ENCODE data around the gene LGALS13.
"Not testable (repeated sequence)": the region's sequence is repeated elsewhere in the genome, so short reads cannot be mapped to it uniquely, and the experiment has no call there.

The LGALS13 gene

DNA sequence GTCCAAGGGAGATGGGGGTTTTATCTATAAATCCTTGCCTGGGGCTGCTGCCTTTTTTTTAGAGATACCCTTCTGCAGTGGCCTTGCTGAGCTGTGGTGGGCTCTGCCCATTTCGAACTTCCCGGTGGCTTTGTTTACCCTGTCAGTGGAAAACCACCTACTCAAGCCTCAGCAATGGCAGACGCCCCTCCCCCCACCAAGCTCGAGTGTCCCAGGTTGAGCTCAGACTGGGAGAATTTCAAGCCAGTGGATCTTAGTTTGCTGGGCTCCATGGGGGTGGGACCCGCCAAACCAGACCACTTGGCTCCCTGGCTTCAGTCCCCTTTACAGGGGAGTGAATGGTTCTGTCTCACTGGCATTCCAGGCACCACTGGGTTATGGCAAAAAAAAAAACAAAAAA lies 21.6 kb downstream of the LGALS13 start:
- DNase-seq = no peak

DNA sequence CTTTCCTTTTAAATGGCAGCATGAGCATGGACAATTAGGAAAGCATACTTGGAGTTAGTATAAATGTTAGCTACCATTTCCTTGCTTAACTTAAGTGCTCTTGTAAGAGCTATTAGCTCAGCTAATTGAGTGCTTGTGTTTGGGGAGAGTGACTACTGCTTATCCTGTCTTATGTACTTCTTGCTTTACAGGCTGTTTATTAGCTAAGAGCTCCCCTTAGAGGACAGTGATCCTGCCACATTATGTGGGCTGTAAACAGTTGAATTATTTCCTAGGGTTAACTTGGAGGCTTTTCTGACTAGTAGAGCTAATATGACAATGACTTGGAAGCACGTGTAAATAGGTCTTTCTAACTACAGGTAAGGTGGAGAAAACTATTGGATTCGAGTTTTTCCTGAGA lies 25.3 kb downstream of the LGALS13 start:
- DNase-seq = not testable (repeated sequence)

DNA sequence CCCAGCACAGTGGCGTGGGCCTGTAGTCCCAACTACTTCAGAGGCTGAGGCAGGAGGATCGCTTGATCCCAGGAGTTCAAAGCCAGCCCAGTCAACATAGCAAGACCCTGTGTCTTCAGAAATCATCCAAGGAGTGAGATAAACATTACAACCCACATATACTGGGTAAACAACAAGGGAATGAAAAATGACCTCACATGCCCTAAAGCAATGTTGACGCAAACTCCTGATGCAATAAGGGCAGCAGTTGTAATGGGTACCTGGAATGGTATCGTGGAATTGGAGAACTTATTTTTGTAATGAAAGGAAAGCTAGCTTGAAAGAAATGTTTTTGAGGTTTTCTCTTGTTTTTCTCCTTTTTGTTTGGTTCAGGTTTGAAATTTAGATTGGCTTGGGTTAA lies 28.9 kb downstream of the LGALS13 start:
- no peak for DNase-seq

DNA sequence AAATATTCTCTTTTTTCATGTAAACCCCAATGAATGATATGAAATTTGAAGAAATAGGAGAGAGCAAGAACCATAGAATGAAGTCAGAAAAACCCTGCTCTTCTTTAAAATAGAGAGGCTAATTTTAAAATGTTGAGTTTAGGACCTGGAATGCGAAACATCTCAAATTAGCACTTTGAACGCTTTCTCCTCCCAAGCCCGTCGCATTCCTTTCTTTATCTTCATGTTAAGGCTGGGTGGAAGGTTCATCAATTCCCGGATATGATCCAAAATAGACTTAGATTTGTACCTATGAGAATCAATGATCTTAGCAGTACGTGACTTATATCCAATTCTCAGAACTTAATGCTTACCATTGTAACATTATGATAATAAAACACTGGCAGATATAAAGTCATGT lies 29.3 kb downstream of the LGALS13 start:
- no peak for DNase-seq

DNA sequence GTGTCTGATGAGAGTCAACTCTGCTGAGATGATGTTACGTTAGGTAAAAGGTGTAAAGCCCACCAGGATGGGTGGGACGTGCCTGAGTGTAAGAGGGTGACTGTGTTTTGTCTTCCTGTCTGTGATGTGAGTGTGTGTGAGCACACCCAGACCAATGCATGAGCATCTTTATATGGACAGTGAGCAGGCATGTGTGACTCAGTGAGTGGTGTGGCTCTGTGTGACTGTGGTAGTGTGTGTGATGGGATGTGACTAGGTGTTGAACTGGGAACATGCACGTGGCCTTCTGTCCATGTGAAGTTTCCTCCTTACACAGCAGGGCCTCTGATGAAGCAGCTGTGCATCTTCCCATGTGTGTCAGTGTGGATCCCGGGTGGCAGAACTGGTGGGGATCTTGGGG lies 35.6 kb downstream of the LGALS13 start:
- no peak for DNase-seq

DNA sequence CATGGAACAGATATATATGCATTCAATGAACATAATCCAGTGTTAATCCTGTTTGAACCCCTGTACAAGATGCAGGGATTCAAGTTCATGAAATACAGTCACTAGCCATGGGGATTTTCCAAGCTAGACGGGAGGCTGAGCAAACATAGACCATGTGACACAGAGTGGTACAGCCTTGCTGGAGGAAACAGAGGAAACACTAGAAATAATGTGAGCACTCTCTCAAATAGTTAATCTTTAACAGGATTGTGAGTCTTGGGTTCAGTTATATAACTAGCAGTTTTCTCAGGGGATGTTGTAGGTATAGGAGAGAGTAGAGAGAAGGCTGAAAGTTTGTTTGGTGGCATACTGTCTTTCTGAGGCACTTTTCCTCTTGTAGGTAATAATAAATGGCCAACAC lies 39.4 kb downstream of the LGALS13 start:
- no peak for DNase-seq

DNA sequence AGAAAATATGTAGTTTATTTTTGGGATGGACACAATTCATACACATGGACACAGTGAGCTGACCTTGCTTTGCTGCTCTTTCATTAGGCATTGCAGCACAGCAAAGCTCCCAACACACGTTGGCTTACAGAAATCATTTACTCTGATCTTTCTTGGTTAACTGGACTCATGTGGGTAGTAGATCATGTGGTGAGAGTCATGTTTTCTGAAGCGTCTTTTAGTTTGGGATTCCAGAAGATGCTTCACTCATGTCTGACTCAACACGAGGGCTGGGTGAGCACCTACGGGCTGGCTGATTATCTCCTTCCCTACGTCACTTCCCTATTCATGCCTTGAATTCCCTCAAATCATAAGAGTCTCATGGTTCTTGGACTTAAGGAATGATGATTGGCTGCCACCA lies 41.3 kb downstream of the LGALS13 start:
- no peak for DNase-seq

DNA sequence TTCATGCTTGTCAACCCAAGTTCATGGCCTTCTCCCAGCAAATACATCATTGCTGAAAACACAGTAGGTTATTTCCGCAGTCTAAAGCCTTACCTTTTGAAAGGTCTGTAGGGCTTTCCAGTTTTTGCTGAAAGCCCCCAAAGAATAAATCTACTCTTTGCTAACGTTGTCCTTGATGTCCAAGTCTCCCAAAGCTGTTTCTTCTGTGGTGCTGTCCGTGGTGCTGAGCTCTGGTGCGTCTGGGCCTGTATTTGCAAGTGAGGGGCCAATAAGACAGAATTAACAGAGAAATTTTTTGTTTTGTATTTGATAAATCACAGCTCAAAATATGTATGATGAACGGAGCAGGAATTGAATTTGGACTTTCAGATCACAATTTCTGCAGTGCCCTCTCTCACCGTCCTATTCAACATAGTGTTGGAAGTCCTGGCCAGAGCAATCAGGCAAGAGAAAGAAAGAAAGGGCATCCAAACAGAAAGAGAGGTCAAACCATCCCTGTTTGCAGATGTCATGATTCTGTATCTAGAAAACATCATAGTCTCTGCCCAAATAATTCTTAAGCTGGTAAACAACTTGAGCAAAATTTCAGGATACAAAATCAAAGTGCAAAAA lies 43.6 kb downstream of the LGALS13 start:
- no peak for DNase-seq

DNA sequence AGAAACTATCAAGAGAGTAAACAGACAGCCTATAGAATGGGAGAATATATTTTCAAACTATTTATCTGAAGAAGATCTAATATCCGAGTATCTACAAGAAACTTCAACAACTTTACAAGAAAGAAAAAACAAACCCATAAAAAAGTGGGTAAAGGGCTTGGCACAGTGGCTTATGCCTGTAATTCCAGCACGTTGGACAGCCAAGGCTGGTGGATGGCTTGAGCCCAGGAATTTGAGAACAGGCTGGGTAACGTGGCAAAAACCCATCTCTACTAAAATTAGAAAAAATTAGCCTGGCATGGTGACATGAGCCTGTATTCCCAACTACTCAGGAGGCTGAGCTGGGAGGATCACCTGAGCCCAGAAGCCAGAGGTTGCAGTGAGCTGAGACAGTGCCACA lies 45.6 kb downstream of the LGALS13 start:
- DNase-seq = no peak

DNA sequence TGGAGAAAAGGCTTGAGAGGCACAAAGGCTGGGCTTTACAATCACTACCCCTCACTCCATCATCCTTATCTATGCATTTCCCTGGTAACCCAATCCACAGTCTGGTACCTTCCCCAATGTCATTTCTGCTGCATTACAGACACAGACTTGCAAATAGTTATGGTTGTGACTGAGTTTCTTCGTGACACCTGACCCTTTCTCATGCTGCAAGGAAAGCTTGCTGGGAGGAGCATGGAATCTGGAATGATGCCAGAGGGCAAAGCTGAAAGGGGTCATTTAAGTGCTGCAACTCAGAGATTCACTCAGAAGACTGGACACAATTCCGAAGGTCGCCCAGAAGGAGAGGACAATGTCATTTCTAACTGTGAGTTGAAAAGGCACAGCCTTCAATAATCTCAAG lies 53.3 kb downstream of the LGALS13 start, which contains the start of gene LGALS16:
Gene LGALS16 (plus strand): TSS at position 301 of the 400 bp plus-strand sequence. CDS start 49 bp downstream, at position 350.
- no peak for DNase-seq
